Natural killer cell (primary cell): ENCODE results near the gene AKAP9. TPM values are rescaled to one million over a fixed set of nuclear protein-coding genes. Genes with fewer than 3 reads are reported as not detected.
"Not testable (repeated sequence)": the region's sequence is repeated elsewhere in the genome, so short reads cannot be mapped to it uniquely, and the experiment has no call there.

Experiments used
- ATAC-seq, 3 donors: fragments of 150-1000 bp in 2 of 3; fragments of 200-7000 bp in 1 of 3; cut with Tn5 transposase; 1 replicate in 1 of 3; 2 replicates in 2 of 3; pipeline ENCODE4 v1.10.0; 2021; ENCODE audit warnings: mild to moderate bottlenecking in 2 of 3, moderate library complexity in 2 of 3
- DNase-seq, 2 donors: peaks; one replicate each; pipeline versions ENCODE4 v3.0.0 to v3.0.0-alpha.2; 2013 to 2021; ENCODE audit warnings: mixed read lengths in 1 of 2
- H3K27ac ChIP-seq: one replicate; pipeline ENCODE4 v1.5.1; 2013; ENCODE audit warnings: mild to moderate bottlenecking, low read length
- H3K27me3 ChIP-seq: one replicate; pipeline ENCODE4 v1.6.1; 2013; ENCODE audit warnings: low read length; ENCODE audit not compliant: control insufficient read depth, insufficient read depth
- H3K36me3 ChIP-seq: one replicate; pipeline ENCODE4 v1.6.1; 2013; ENCODE audit warnings: low read length; ENCODE audit not compliant: control insufficient read depth, insufficient read depth
- H3K4me1 ChIP-seq: one replicate; pipeline ENCODE4 v1.6.1; 2013; ENCODE audit warnings: low read length; ENCODE audit not compliant: control insufficient read depth, insufficient read depth
- H3K4me3 ChIP-seq: one replicate; pipeline ENCODE4 v1.5.1; 2013; ENCODE audit warnings: low read length
- H3K9me3 ChIP-seq: one replicate; pipeline ENCODE4 v1.6.1; 2013; ENCODE audit warnings: low read length; ENCODE audit not compliant: control insufficient read depth, insufficient read depth
- H3K27ac Mint-ChIP-seq, 2 donors: one replicate each; pipeline ENCODE4 v1.8.0; 2022; ENCODE audit warnings: mild to moderate bottlenecking in 2 of 2, mixed read lengths in 2 of 2, moderate library complexity in 1 of 2
- H3K27me3 Mint-ChIP-seq, 2 donors: one replicate each; pipeline ENCODE4 v1.8.0; 2022; ENCODE audit warnings: low read depth in 2 of 2, mixed read lengths in 2 of 2
- H3K36me3 Mint-ChIP-seq: one replicate; pipeline ENCODE4 v1.8.0; 2022; ENCODE audit warnings: mixed read lengths
- H3K4me1 Mint-ChIP-seq, 2 donors: one replicate each; pipeline ENCODE4 v1.8.0; 2022; ENCODE audit warnings: mixed read lengths in 2 of 2
- H3K4me3 Mint-ChIP-seq: one replicate; pipeline ENCODE4 v1.8.0; 2022; ENCODE audit warnings: mild to moderate bottlenecking, moderate library complexity, mixed read lengths
- H3K9me3 Mint-ChIP-seq, 2 donors: one replicate each; pipeline ENCODE4 v1.8.0; 2022; ENCODE audit warnings: mixed read lengths in 2 of 2
- WGBS: methylation state at CpG from one replicate; pipeline ENCODE4 v1.1.7; 2013; ENCODE audit warnings: missing lambda C conversion rate; ENCODE audit not compliant: insufficient coverage; 5-methylcytosine and 5-hydroxymethylcytosine counted together
- intact Hi-C: fragments of 100-400 bp; cut with micrococcal nuclease; formaldehyde crosslinking; loops from one replicate; pipeline ENCODE4 v1.14.2; 2022
- total RNA-seq, 4 donors: library from RNA; stranded (reverse); fragments of 120-200 nt in 1 of 4; gene quantifications; one replicate each; pipeline versions ENCODE4 v1.2.3 to v1.2.4, GENCODE V29; 2013 to 2022
- TF ChIP-seq, protein P1 (sequence below): fragments of 200-600 bp; IDR thresholded peaks from one replicate; pipeline ENCODE4 v1.8.0; 2022; ENCODE audit warnings: antibody characterized with exemption

Gene AKAP9
- total RNA-seq, 3 donors from 2014 or later (not counting 1 experiment from before 2014, with no cell fraction given): 78.8 to 93.0 (median 81.9) TPM

DNA sequence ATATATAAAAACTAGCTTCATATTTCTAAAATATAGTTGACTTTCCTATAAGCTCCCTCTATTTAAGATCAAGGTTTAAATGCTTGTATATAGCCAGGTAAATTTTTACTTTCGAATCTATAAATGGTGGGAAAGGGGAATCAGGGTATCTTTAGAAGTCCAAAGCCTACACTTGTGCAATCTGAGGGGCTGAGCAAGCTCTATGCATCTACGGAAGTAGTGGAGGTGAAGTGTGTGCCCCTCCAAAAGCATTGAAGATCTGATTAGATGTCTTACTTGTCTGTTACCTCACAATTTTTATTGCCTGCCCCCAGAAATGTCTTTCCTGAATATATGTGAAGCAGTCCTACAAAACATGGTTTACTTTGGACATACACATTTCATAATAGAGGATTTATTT lies 1.6 kb downstream of the AKAP9 start:
- H3K27ac ChIP-seq: peak overlapping the region; percentile 98
- H3K9me3 Mint-ChIP-seq: no peaks in the 10 kb centered on the region
- DNase-seq (peak in 1 of 2 donors; percentile 8), ATAC-seq (no peak)
- peak overlapping the region; percentile 96 for H3K4me3 Mint-ChIP-seq
- intact Hi-C loops: loop anchor here (5.0 kb wide), 1 partner anchor 505 kb away; the partner anchor contains the start of gene GATAD1
- no peaks in the 10 kb centered on the region for H3K36me3 ChIP-seq
- TF ChIP-seq, protein P1, sequence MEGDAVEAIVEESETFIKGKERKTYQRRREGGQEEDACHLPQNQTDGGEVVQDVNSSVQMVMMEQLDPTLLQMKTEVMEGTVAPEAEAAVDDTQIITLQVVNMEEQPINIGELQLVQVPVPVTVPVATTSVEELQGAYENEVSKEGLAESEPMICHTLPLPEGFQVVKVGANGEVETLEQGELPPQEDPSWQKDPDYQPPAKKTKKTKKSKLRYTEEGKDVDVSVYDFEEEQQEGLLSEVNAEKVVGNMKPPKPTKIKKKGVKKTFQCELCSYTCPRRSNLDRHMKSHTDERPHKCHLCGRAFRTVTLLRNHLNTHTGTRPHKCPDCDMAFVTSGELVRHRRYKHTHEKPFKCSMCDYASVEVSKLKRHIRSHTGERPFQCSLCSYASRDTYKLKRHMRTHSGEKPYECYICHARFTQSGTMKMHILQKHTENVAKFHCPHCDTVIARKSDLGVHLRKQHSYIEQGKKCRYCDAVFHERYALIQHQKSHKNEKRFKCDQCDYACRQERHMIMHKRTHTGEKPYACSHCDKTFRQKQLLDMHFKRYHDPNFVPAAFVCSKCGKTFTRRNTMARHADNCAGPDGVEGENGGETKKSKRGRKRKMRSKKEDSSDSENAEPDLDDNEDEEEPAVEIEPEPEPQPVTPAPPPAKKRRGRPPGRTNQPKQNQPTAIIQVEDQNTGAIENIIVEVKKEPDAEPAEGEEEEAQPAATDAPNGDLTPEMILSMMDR: no peak
- 54% methylated on average over 2 of the region's 2 CpGs for WGBS
- no peaks in the 10 kb centered on the region for H3K27me3 ChIP-seq
- peaks cover 7 to 8% of the 10 kb centered on the region in 2 donors for H3K27me3 Mint-ChIP-seq
- peak overlapping the region; percentile 91 to 96 for H3K27ac Mint-ChIP-seq
- peaks cover 10% of the 10 kb centered on the region for H3K4me1 ChIP-seq
- no peaks in the 10 kb centered on the region for H3K9me3 ChIP-seq
- peaks cover 42 to 48% of the 10 kb centered on the region in 2 donors for H3K4me1 Mint-ChIP-seq
- H3K36me3 Mint-ChIP-seq: no peaks in the 10 kb centered on the region
- no peak overlapping the region for H3K4me3 ChIP-seq

DNA sequence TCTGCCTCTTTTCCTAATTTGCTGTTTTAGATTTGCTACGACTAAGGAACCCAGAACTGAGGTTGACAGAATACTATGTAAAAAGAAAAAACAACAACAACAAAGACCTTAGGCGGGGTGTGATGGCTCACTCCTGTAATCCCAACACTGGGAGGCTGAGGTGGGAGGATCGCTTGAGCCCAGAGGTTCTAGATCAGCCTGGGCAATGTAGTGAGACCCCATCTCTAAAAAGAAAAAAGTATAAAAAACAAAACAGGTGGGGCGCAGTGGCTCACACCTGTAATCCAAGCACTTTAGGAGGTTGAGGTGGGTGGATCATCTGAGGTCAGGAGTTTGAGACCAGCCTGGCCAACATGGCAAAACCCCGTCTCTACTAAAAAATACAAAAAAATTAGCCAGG lies 4.3 kb downstream of the AKAP9 start:
- WGBS: 100% methylated on average over 2 of the region's 5 CpGs
- H3K9me3 Mint-ChIP-seq, H3K27ac ChIP-seq, H3K4me3 Mint-ChIP-seq, H3K9me3 ChIP-seq, H3K4me1 ChIP-seq, H3K27me3 Mint-ChIP-seq, H3K36me3 Mint-ChIP-seq, H3K36me3 ChIP-seq, H3K4me3 ChIP-seq, H3K27me3 ChIP-seq, DNase-seq, ATAC-seq: not testable (repeated sequence)
- intact Hi-C loops: loop anchor here (5.0 kb wide), 1 partner anchor 502 kb away; the partner anchor contains the start of gene GATAD1
- Mint-ChIP-seq H3K4me1 (peaks cover 48 to 57% of the 10 kb centered on the region in 2 donors), H3K27ac (peak overlapping the region; percentile 26 to 65)

DNA sequence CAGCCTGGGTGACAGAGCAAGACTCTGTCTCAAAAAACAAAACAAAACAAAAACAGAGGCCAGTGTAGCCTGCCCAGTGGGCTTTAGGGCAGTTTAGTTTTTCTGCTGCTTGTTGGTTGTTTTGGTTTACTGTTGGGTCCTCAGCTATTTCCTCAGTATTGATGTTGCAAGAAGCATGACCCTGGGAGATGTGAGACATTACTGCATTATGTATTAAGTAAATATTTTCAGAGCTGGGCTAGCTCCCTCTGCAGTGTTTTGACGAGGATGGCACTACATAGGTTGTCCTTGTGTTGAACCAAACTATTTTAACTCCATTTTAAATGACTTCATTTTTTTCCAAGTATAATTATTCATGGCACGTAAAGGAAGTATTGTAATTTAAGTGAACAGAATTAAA lies 4.8 kb downstream of the AKAP9 start:
- DNase-seq (no peak), ATAC-seq (no peak)
- H3K9me3 Mint-ChIP-seq: peaks cover 0 to 4% of the 10 kb centered on the region in 2 donors
- no peak overlapping the region for H3K4me3 ChIP-seq
- TF ChIP-seq, protein P1: no peak
- peak overlapping the region; percentile 26 to 65 for H3K27ac Mint-ChIP-seq
- H3K4me1 ChIP-seq: peaks cover 3% of the 10 kb centered on the region
- no CpG with 5 or more reads among the region's 2 CpGs for WGBS
- intact Hi-C loops: no loop called here
- H3K36me3 Mint-ChIP-seq: no peaks in the 10 kb centered on the region
- H3K4me1 Mint-ChIP-seq: peaks cover 44 to 58% of the 10 kb centered on the region in 2 donors
- H3K4me3 Mint-ChIP-seq: no peak overlapping the region
- no peak overlapping the region for H3K27ac ChIP-seq
- H3K27me3 ChIP-seq: no peaks in the 10 kb centered on the region
- H3K9me3 ChIP-seq: no peaks in the 10 kb centered on the region
- no peaks in the 10 kb centered on the region for H3K36me3 ChIP-seq
- no peaks in the 10 kb centered on the region for H3K27me3 Mint-ChIP-seq

DNA sequence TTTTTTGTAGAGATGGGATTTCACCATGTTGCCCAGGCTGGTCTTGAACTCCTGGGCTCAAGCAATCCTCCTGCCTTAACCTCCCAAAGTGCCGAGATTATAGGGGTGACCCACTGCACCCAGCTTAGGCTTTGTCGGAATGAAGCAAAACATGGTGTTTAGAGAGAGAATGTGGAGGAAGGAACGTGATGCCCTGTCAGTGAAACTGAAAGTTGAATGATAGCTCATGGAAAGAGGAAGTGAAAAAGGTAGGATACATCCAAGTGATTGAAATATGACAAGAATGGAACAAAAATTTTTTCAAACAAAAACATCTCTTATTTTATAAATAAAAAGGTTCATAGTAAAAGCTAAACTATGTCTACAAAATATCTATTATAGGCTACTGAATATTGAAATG lies 5.9 kb downstream of the AKAP9 start:
- H3K27me3 Mint-ChIP-seq: no peaks in the 10 kb centered on the region

More for the DNA sequence above, 5.9 kb downstream of the AKAP9 start:
- no peak overlapping the region for H3K4me3 Mint-ChIP-seq
- no peaks in the 10 kb centered on the region for H3K36me3 ChIP-seq
- 54% methylated on average over 3 of the region's 3 CpGs for WGBS
- TF ChIP-seq, protein P1: no peak
- no peaks in the 10 kb centered on the region for H3K27me3 ChIP-seq
- peaks cover 0 to 4% of the 10 kb centered on the region in 2 donors for H3K9me3 Mint-ChIP-seq
- H3K9me3 ChIP-seq: no peaks in the 10 kb centered on the region
- peak overlapping the region; percentile 14 to 19 for H3K27ac Mint-ChIP-seq
- peaks cover under 1% of the 10 kb centered on the region for H3K4me1 ChIP-seq
- DNase-seq (no peak), ATAC-seq (no peak)
- no peak overlapping the region for H3K4me3 ChIP-seq
- H3K4me1 Mint-ChIP-seq: peaks cover 44 to 52% of the 10 kb centered on the region in 2 donors
- H3K27ac ChIP-seq: no peak overlapping the region
- intact Hi-C loops: no loop called here
- H3K36me3 Mint-ChIP-seq: no peaks in the 10 kb centered on the region
